Ovary (tissue), 3 donors: ENCODE data around the gene NKAIN2.

Source experiments
- EP300 ChIP-seq: sonication (generic); formaldehyde crosslinking; IDR thresholded peaks from one replicate; pipeline ENCODE4 v1.6.1; 2017; ENCODE audit warnings: antibody characterized with exemption
- TF ChIP-seq, protein P1 (sequence below), 3 donors: fragments of 450-650 bp in 2 of 3; fragments of 200-600 bp in 1 of 3; IDR thresholded peaks; one replicate each; pipeline versions ENCODE4 v1.5.1 to v1.8.0; 2016 to 2022; ENCODE audit warnings: antibody characterized with exemption in 3 of 3, mild to moderate bottlenecking in 1 of 3
- donor health status: DM: no; HTN: no; CAD: no.

DNA sequence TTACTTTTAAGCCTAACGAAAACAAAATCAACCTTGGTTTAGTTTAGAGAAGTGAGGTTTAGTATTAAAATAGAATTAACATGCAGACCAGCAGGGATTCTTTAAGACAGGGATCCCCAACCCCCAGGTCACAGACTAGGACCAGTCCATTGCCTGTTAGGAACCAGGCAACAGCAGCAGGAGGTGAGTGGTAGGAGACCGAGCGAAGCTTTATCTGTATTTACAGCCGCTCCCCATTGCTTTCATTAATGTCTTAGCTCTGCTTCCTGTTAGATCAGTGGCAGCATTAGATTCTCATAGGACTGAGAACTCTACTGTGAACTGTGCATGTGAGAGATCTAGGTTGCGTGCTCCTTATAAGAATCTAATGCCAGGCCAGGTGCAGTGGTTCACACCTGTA is 225.9 kb downstream of the NKAIN2 start:
- TF ChIP-seq, protein P1, sequence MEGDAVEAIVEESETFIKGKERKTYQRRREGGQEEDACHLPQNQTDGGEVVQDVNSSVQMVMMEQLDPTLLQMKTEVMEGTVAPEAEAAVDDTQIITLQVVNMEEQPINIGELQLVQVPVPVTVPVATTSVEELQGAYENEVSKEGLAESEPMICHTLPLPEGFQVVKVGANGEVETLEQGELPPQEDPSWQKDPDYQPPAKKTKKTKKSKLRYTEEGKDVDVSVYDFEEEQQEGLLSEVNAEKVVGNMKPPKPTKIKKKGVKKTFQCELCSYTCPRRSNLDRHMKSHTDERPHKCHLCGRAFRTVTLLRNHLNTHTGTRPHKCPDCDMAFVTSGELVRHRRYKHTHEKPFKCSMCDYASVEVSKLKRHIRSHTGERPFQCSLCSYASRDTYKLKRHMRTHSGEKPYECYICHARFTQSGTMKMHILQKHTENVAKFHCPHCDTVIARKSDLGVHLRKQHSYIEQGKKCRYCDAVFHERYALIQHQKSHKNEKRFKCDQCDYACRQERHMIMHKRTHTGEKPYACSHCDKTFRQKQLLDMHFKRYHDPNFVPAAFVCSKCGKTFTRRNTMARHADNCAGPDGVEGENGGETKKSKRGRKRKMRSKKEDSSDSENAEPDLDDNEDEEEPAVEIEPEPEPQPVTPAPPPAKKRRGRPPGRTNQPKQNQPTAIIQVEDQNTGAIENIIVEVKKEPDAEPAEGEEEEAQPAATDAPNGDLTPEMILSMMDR (IDR thresholded peaks at IDR 0.05): no peak
- TF ChIP-seq EP300: no peak
